HEK293 (cell line): ENCODE results near the gene FREM1.

Experiments used
- KLF1 ChIP-seq: fragments of 450-650 bp; formaldehyde crosslinking; IDR thresholded peaks from 2 replicates; pipeline ENCODE4 v1.5.1; 2016; ENCODE audit warnings: missing biosample characterization, missing genetic modification characterization
- TCF7L2 ChIP-seq: IDR thresholded peaks from 2 replicates; pipeline ENCODE4 v1.6.1; 2011; ENCODE audit warnings: low read depth, mild to moderate bottlenecking, inconsistent platforms, low read length, moderate library complexity, borderline replicate concordance
- ZBTB20 ChIP-seq: fragments of 450-650 bp; formaldehyde crosslinking; IDR thresholded peaks from 2 replicates; pipeline ENCODE4 v1.5.1; 2016; ENCODE audit warnings: missing biosample characterization, missing genetic modification characterization
- ZBTB8A ChIP-seq: fragments of 450-650 bp; formaldehyde crosslinking; IDR thresholded peaks from 2 replicates; pipeline ENCODE4 v1.5.1; 2016; ENCODE audit warnings: missing biosample characterization, missing genetic modification characterization
- ZNF16 ChIP-seq: fragments of 450-650 bp; formaldehyde crosslinking; IDR thresholded peaks from 2 replicates; pipeline ENCODE4 v1.5.1; 2016; ENCODE audit warnings: low read depth, missing biosample characterization, missing genetic modification characterization
- ZNF274 ChIP-seq, 2 experiments: fragments of 200-500 bp in 1 of 2; fragments of 450-650 bp in 1 of 2; sonication (Bioruptor generic) in 1 of 2; formaldehyde crosslinking in 1 of 2; IDR thresholded peaks; 2 replicates each; pipeline versions ENCODE4 v1.5.1 to v1.6.1; 2014 to 2016; ENCODE audit warnings: borderline replicate concordance in 1 of 2, inconsistent platforms in 1 of 2, low read length in 1 of 2, missing biosample characterization in 1 of 2, missing genetic modification characterization in 1 of 2
- ZNF292 ChIP-seq: fragments of 450-650 bp; formaldehyde crosslinking; IDR thresholded peaks from 2 replicates; pipeline ENCODE4 v1.5.1; 2016; ENCODE audit warnings: low read depth, missing biosample characterization, missing genetic modification characterization, borderline replicate concordance
- ZNF510 ChIP-seq: fragments of 450-650 bp; formaldehyde crosslinking; IDR thresholded peaks from 2 replicates; pipeline ENCODE4 v1.5.1; 2018; ENCODE audit warnings: mild to moderate bottlenecking, missing genetic modification characterization, missing biosample characterization; ENCODE audit not compliant: insufficient replicate concordance
- ZNF626 ChIP-seq: fragments of 450-650 bp; sonication (Bioruptor Pico); formaldehyde crosslinking; IDR thresholded peaks from 2 replicates; pipeline ENCODE4 v1.5.1; 2018; ENCODE audit warnings: missing biosample characterization, missing genetic modification characterization, inconsistent platforms
- ZNF629 ChIP-seq: fragments of 450-650 bp; formaldehyde crosslinking; IDR thresholded peaks from 2 replicates; pipeline ENCODE4 v1.5.1; 2017; ENCODE audit warnings: missing biosample characterization, missing genetic modification characterization
- TF ChIP-seq, protein P1 (sequence below): sonication (generic); formaldehyde crosslinking; IDR thresholded peaks from 2 replicates; pipeline ENCODE4 v1.8.1; 2022; ENCODE audit warnings: mild to moderate bottlenecking, moderate library complexity, missing genetic modification reagents
- TF ChIP-seq, protein P2 (sequence below): fragments of 450-650 bp; formaldehyde crosslinking; IDR thresholded peaks from 2 replicates; pipeline ENCODE4 v1.5.1; 2016; ENCODE audit warnings: missing biosample characterization, missing genetic modification characterization, low read depth
- TF ChIP-seq, protein P3 (sequence below): fragments of 450-650 bp; formaldehyde crosslinking; IDR thresholded peaks from 2 replicates; pipeline ENCODE4 v1.5.1; 2016; ENCODE audit warnings: missing biosample characterization, missing genetic modification characterization
- TF ChIP-seq, protein P4 (sequence below): fragments of 450-650 bp; formaldehyde crosslinking; IDR thresholded peaks from 2 replicates; pipeline ENCODE4 v1.5.1; 2016; ENCODE audit warnings: missing biosample characterization, missing genetic modification characterization

DNA sequence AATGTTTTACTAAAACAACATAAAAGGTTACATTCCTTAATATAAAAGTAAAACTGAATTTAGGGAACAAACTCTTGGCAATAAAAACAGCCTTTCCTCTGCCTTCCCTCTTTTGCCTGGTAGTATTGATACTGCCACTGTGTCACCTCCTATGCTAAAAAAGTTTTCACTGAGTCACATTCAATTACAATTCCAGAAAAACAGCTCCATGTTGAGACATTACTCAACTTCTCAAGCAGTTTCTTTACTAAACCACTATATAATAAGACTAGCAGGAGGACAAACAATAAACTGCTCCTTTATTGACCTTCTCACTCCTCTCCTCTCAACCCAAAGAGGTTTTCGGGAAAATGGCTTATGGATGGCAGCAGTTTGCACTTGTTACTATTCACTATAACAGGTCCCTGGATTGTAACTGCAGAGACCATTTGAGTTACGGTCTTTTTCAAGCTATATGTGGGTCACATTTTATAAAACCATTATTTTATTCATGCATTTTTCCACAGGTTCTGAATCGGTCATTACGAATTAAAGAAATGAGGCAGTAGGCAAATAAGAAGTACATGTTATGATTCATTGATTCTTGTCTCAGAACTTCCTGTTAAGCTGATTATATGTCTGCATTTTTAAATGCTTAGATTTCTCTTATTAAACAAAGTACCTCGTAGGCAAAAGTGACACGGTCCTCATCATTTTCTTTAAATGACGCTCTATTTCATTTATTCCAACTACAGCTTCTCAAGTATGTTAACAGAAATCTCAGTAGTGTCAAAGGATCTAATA, 219.1 kb downstream of the FREM1 start:
- TF ChIP-seq KLF1 (tag by site-specific recombination) = no peak
- TF ChIP-seq, protein P1, sequence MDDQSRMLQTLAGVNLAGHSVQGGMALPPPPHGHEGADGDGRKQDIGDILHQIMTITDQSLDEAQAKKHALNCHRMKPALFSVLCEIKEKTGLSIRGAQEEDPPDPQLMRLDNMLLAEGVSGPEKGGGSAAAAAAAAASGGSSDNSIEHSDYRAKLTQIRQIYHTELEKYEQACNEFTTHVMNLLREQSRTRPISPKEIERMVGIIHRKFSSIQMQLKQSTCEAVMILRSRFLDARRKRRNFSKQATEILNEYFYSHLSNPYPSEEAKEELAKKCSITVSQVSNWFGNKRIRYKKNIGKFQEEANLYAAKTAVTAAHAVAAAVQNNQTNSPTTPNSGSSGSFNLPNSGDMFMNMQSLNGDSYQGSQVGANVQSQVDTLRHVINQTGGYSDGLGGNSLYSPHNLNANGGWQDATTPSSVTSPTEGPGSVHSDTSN (CRISPR knock-in tag) = no peak
- TF ChIP-seq, protein P2, sequence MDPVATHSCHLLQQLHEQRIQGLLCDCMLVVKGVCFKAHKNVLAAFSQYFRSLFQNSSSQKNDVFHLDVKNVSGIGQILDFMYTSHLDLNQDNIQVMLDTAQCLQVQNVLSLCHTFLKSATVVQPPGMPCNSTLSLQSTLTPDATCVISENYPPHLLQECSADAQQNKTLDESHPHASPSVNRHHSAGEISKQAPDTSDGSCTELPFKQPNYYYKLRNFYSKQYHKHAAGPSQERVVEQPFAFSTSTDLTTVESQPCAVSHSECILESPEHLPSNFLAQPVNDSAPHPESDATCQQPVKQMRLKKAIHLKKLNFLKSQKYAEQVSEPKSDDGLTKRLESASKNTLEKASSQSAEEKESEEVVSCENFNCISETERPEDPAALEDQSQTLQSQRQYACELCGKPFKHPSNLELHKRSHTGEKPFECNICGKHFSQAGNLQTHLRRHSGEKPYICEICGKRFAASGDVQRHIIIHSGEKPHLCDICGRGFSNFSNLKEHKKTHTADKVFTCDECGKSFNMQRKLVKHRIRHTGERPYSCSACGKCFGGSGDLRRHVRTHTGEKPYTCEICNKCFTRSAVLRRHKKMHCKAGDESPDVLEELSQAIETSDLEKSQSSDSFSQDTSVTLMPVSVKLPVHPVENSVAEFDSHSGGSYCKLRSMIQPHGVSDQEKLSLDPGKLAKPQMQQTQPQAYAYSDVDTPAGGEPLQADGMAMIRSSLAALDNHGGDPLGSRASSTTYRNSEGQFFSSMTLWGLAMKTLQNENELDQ = no peak
- TF ChIP-seq ZNF626 (tag by site-specific recombination) = no peak
- TF ChIP-seq, protein P3, sequence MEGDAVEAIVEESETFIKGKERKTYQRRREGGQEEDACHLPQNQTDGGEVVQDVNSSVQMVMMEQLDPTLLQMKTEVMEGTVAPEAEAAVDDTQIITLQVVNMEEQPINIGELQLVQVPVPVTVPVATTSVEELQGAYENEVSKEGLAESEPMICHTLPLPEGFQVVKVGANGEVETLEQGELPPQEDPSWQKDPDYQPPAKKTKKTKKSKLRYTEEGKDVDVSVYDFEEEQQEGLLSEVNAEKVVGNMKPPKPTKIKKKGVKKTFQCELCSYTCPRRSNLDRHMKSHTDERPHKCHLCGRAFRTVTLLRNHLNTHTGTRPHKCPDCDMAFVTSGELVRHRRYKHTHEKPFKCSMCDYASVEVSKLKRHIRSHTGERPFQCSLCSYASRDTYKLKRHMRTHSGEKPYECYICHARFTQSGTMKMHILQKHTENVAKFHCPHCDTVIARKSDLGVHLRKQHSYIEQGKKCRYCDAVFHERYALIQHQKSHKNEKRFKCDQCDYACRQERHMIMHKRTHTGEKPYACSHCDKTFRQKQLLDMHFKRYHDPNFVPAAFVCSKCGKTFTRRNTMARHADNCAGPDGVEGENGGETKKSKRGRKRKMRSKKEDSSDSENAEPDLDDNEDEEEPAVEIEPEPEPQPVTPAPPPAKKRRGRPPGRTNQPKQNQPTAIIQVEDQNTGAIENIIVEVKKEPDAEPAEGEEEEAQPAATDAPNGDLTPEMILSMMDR (tag by site-specific recombination) = no peak
- TF ChIP-seq, protein P4, sequence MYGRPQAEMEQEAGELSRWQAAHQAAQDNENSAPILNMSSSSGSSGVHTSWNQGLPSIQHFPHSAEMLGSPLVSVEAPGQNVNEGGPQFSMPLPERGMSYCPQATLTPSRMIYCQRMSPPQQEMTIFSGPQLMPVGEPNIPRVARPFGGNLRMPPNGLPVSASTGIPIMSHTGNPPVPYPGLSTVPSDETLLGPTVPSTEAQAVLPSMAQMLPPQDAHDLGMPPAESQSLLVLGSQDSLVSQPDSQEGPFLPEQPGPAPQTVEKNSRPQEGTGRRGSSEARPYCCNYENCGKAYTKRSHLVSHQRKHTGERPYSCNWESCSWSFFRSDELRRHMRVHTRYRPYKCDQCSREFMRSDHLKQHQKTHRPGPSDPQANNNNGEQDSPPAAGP = no peak
- TF ChIP-seq TCF7L2 = no peak
- TF ChIP-seq ZNF629 (tag by site-specific recombination) = no peak
- TF ChIP-seq ZBTB20 = no peak
- no peak for TF ChIP-seq ZBTB8A (tag by site-specific recombination)
- no peak for TF ChIP-seq ZNF510 (tag by site-specific recombination)
- TF ChIP-seq ZNF16 = no peak
- no peak for TF ChIP-seq ZNF274 (IDR thresholded peaks at IDR 0.05; ENCODE audit: low read length)
- TF ChIP-seq ZNF274 (tag by site-specific recombination; IDR thresholded peaks at IDR 0.05; ENCODE audit: borderline replicate concordance) = no peak
- TF ChIP-seq ZNF292 (tag by site-specific recombination) = no peak
